HL-60 (cell line): ENCODE measurements around the gene PRX.

ENCODE experiments used
- POLR2AphosphoS5 ChIP-seq: IDR thresholded peaks from 2 replicates; pipeline ENCODE4 v1.6.1; 2012; ENCODE audit warnings: low read depth
- TF ChIP-seq, protein P1 (sequence below): IDR thresholded peaks from one replicate; pipeline ENCODE4 v1.5.1; 2011; ENCODE audit warnings: low read length, control low read depth, inconsistent platforms; ENCODE audit not compliant: insufficient read depth
- TF ChIP-seq, protein P2 (sequence below): IDR thresholded peaks from 2 replicates; pipeline ENCODE4 v1.6.1; 2012; ENCODE audit warnings: low read depth; ENCODE audit not compliant: insufficient replicate concordance

DNA sequence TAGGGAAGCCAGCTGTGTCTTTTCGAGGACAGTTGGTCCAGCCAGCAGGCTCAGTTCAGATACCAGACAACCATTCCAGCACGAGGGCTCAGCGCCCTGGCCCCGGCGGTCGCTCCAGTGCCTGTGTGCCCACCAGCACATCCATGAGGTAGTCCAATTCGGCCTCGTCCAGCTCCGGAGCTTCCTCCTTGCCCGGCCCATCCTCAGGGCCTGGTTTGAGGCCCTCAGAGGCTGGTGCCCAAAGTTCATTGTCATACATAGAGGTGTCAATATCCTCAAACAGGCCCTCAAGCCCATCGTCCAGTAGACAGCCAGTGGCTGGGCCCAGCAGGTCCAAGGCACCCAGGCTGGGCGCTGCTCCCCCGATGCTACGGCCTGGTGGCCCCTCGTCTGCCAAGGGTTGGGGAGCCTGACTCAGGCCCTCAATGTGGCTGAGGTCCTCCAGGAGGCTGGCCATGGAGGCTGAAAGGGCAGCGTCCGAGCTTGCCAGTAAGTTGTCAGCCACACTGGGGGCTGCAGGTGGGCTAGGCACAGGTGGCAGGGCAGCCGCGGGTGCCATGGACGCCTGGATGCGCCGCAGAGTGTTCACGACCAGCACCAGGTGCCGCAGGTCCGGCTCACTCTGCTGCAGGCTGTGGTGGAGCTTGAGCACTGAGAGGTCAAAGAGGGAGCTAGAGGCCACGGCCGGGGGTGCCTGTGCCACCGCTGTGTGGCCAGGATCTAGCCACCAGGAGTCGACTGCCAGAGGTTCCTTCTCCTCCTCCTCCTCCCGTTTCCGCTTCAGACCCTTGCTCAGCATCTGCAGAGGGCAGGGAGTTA is 9.8 kb upstream of the PRX start:
- TF ChIP-seq, protein P1, sequence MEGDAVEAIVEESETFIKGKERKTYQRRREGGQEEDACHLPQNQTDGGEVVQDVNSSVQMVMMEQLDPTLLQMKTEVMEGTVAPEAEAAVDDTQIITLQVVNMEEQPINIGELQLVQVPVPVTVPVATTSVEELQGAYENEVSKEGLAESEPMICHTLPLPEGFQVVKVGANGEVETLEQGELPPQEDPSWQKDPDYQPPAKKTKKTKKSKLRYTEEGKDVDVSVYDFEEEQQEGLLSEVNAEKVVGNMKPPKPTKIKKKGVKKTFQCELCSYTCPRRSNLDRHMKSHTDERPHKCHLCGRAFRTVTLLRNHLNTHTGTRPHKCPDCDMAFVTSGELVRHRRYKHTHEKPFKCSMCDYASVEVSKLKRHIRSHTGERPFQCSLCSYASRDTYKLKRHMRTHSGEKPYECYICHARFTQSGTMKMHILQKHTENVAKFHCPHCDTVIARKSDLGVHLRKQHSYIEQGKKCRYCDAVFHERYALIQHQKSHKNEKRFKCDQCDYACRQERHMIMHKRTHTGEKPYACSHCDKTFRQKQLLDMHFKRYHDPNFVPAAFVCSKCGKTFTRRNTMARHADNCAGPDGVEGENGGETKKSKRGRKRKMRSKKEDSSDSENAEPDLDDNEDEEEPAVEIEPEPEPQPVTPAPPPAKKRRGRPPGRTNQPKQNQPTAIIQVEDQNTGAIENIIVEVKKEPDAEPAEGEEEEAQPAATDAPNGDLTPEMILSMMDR = no peak
- TF ChIP-seq POLR2AphosphoS5 = no peak
- TF ChIP-seq, protein P2, sequence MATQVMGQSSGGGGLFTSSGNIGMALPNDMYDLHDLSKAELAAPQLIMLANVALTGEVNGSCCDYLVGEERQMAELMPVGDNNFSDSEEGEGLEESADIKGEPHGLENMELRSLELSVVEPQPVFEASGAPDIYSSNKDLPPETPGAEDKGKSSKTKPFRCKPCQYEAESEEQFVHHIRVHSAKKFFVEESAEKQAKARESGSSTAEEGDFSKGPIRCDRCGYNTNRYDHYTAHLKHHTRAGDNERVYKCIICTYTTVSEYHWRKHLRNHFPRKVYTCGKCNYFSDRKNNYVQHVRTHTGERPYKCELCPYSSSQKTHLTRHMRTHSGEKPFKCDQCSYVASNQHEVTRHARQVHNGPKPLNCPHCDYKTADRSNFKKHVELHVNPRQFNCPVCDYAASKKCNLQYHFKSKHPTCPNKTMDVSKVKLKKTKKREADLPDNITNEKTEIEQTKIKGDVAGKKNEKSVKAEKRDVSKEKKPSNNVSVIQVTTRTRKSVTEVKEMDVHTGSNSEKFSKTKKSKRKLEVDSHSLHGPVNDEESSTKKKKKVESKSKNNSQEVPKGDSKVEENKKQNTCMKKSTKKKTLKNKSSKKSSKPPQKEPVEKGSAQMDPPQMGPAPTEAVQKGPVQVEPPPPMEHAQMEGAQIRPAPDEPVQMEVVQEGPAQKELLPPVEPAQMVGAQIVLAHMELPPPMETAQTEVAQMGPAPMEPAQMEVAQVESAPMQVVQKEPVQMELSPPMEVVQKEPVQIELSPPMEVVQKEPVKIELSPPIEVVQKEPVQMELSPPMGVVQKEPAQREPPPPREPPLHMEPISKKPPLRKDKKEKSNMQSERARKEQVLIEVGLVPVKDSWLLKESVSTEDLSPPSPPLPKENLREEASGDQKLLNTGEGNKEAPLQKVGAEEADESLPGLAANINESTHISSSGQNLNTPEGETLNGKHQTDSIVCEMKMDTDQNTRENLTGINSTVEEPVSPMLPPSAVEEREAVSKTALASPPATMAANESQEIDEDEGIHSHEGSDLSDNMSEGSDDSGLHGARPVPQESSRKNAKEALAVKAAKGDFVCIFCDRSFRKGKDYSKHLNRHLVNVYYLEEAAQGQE = no peak
